ENCODE measurements around the gene JAKMIP1. TPM values are rescaled to one million over a fixed set of nuclear protein-coding genes. Genes with fewer than 3 reads are reported as not detected.
"Not testable (repeated sequence)": the region's sequence is repeated elsewhere in the genome, so short reads cannot be mapped to it uniquely, and the experiment has no call there.

The JAKMIP1 gene
- total RNA-seq, 2 experiments from 2014 or later: 5.6 to 6.3 TPM

GRCh38 chr4:6143603-6144181 is 56.7 kb downstream of the JAKMIP1 start:
- H3K4me3 Mint-ChIP-seq: no peak overlapping the region
- H3K4me1 Mint-ChIP-seq (ENCODE audit: low read depth): no peaks in the 10 kb centered on the region
- ATAC-seq (no peak), DNase-seq (no peak)
- H3K27me3 Mint-ChIP-seq: no peaks in the 10 kb centered on the region
- no peak for TF ChIP-seq CTCF (IDR thresholded peaks at IDR 0.05)
- no peak overlapping the region for H3K27ac Mint-ChIP-seq
- H3K36me3 Mint-ChIP-seq (ENCODE audit: low read depth): peaks cover 2% of the 10 kb centered on the region
- POLR2A ChIA-PET: no interaction called here
- peaks cover 7% of the 10 kb centered on the region for H3K9me3 Mint-ChIP-seq
- CTCF ChIA-PET: no interaction called here
- intact Hi-C loops (cut with micrococcal nuclease): no loop called here

- intact Hi-C loops (cut with micrococcal nuclease): no loop called here
- no peak for DNase-seq
- no peak for TF ChIP-seq CTCF (IDR thresholded peaks at IDR 0.05)
- Mint-ChIP-seq H3K4me3 (no peak overlapping the region), H3K36me3 (ENCODE audit: low read depth) (peaks cover 2% of the 10 kb centered on the region), H3K9me3 (peaks cover 7% of the 10 kb centered on the region), H3K4me1 (ENCODE audit: low read depth) (no peaks in the 10 kb centered on the region), H3K27me3 (no peaks in the 10 kb centered on the region), H3K27ac (no peak overlapping the region)
- POLR2A ChIA-PET: no interaction called here
- CTCF ChIA-PET: no interaction called here
- no peak for ATAC-seq
These were observed 57.3 kb downstream of the JAKMIP1 start for GRCh38 chr4:6142935-6143602.

GRCh38 chr4:6142511-6142910 is 57.8 kb downstream of the JAKMIP1 start:
- H3K27me3 Mint-ChIP-seq: no peaks in the 10 kb centered on the region
- intact Hi-C loops (cut with micrococcal nuclease): no loop called here
- no peaks in the 10 kb centered on the region for H3K4me1 Mint-ChIP-seq (ENCODE audit: low read depth)
- ChIA-PET CTCF (interaction anchor here (0.9 kb wide), 1 partner anchor 9 kb away, joined by 3 read pairs; no protein-coding TSS in a partner anchor), POLR2A (no interaction called here)
- no peak for DNase-seq
- no peak overlapping the region for H3K27ac Mint-ChIP-seq
- peaks cover 7% of the 10 kb centered on the region for H3K9me3 Mint-ChIP-seq
- peaks cover 2% of the 10 kb centered on the region for H3K36me3 Mint-ChIP-seq (ENCODE audit: low read depth)
- no peak overlapping the region for H3K4me3 Mint-ChIP-seq
- no peak for TF ChIP-seq CTCF (IDR thresholded peaks at IDR 0.05)
- no peak for ATAC-seq

- no peak overlapping the region for H3K4me3 Mint-ChIP-seq
- no peak overlapping the region for H3K27ac Mint-ChIP-seq
- POLR2A ChIA-PET: interaction anchor here (0.9 kb wide), 1 partner anchor 125 kb away, joined by 3 read pairs; no protein-coding TSS in a partner anchor
- CTCF ChIA-PET: interaction anchor here (0.6 kb wide), 1 partner anchor 136 kb away, joined by 3 read pairs; no protein-coding TSS in a partner anchor
- ATAC-seq (no peak), DNase-seq (no peak)
- intact Hi-C loops (cut with micrococcal nuclease): no loop called here
- peaks cover 2% of the 10 kb centered on the region for H3K36me3 Mint-ChIP-seq (ENCODE audit: low read depth)
- TF ChIP-seq CTCF (IDR thresholded peaks at IDR 0.05): no peak
- no peaks in the 10 kb centered on the region for H3K4me1 Mint-ChIP-seq (ENCODE audit: low read depth)
- peaks cover 7% of the 10 kb centered on the region for H3K9me3 Mint-ChIP-seq
- H3K27me3 Mint-ChIP-seq: no peaks in the 10 kb centered on the region
These were observed 58.8 kb downstream of the JAKMIP1 start for GRCh38 chr4:6141554-6141953.

- not testable (repeated sequence) for H3K4me1 Mint-ChIP-seq (ENCODE audit: low read depth)
These were observed 59.3 kb downstream of the JAKMIP1 start for GRCh38 chr4:6141021-6141420.

More at GRCh38 chr4:6141021-6141420, 59.3 kb downstream of the JAKMIP1 start:
- ATAC-seq; H3K27me3 Mint-ChIP-seq; H3K4me3 Mint-ChIP-seq; CTCF ChIA-PET; intact Hi-C loops (cut with micrococcal nuclease); DNase-seq; H3K9me3 Mint-ChIP-seq; H3K36me3 Mint-ChIP-seq (ENCODE audit: low read depth); H3K27ac Mint-ChIP-seq: not testable (repeated sequence)
- POLR2A ChIA-PET: interaction anchor here (0.9 kb wide), 1 partner anchor 126 kb away, joined by 3 read pairs; no protein-coding TSS in a partner anchor
